Measurements from ENCODE around the gene DLGAP4. TPM values are rescaled to one million over a fixed set of nuclear protein-coding genes. Genes with fewer than 3 reads are reported as not detected.
"Not testable (repeated sequence)": the region's sequence is repeated elsewhere in the genome, so short reads cannot be mapped to it uniquely, and the experiment has no call there.

DLGAP4 gene
- total RNA-seq, 2 experiments from 2014 or later: 11.5 to 13.1 TPM

- Mint-ChIP-seq H3K4me1 (ENCODE audit: low read depth) (peaks cover 3% of the 10 kb centered on the region), H3K9me3 (peaks cover 7% of the 10 kb centered on the region), H3K36me3 (ENCODE audit: low read depth) (peaks cover 9% of the 10 kb centered on the region), H3K27me3 (no peaks in the 10 kb centered on the region), H3K27ac (no peak overlapping the region), H3K4me3 (no peak overlapping the region)
- no peak for DNase-seq
- ChIA-PET POLR2A (no interaction called here), CTCF (no interaction called here)
- ATAC-seq: no peak
- TF ChIP-seq, protein P1, sequence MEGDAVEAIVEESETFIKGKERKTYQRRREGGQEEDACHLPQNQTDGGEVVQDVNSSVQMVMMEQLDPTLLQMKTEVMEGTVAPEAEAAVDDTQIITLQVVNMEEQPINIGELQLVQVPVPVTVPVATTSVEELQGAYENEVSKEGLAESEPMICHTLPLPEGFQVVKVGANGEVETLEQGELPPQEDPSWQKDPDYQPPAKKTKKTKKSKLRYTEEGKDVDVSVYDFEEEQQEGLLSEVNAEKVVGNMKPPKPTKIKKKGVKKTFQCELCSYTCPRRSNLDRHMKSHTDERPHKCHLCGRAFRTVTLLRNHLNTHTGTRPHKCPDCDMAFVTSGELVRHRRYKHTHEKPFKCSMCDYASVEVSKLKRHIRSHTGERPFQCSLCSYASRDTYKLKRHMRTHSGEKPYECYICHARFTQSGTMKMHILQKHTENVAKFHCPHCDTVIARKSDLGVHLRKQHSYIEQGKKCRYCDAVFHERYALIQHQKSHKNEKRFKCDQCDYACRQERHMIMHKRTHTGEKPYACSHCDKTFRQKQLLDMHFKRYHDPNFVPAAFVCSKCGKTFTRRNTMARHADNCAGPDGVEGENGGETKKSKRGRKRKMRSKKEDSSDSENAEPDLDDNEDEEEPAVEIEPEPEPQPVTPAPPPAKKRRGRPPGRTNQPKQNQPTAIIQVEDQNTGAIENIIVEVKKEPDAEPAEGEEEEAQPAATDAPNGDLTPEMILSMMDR (IDR thresholded peaks at IDR 0.05): no peak
- intact Hi-C loops (cut with micrococcal nuclease): no loop called here
Measured at GRCh38 chr20:36563374-36563773, 257.2 kb downstream of the DLGAP4 start.

- H3K4me1 Mint-ChIP-seq (ENCODE audit: low read depth); POLR2A ChIA-PET; H3K4me3 Mint-ChIP-seq; H3K27ac Mint-ChIP-seq; intact Hi-C loops (cut with micrococcal nuclease); ATAC-seq; CTCF ChIA-PET; H3K36me3 Mint-ChIP-seq (ENCODE audit: low read depth); H3K9me3 Mint-ChIP-seq; H3K27me3 Mint-ChIP-seq; DNase-seq: not testable (repeated sequence)
Measured at GRCh38 chr20:36564078-36564725, 258.1 kb downstream of the DLGAP4 start.

GRCh38 chr20:36564726-36565121 lies 258.6 kb downstream of the DLGAP4 start:
- ATAC-seq, POLR2A ChIA-PET: not testable (repeated sequence)

GRCh38 chr20:36565520-36565919 lies 259.4 kb downstream of the DLGAP4 start:
- Mint-ChIP-seq H3K27ac (no peak overlapping the region), H3K4me3 (no peak overlapping the region), H3K9me3 (peaks cover 7% of the 10 kb centered on the region), H3K4me1 (ENCODE audit: low read depth) (peaks cover 3% of the 10 kb centered on the region), H3K36me3 (ENCODE audit: low read depth) (peaks cover 9% of the 10 kb centered on the region), H3K27me3 (no peaks in the 10 kb centered on the region)
- TF ChIP-seq, protein P1 (IDR thresholded peaks at IDR 0.05): no peak
- ChIA-PET POLR2A (no interaction called here), CTCF (interaction anchor here (1.2 kb wide), 1 partner anchor 12 kb away, joined by 3 read pairs; no protein-coding TSS in a partner anchor)
- no peak for DNase-seq
- intact Hi-C loops (cut with micrococcal nuclease): no loop called here
- no peak for ATAC-seq

More at GRCh38 chr20:36564726-36565121, 258.6 kb downstream of the DLGAP4 start:
- intact Hi-C loops (cut with micrococcal nuclease); H3K27me3 Mint-ChIP-seq; CTCF ChIA-PET; H3K4me1 Mint-ChIP-seq (ENCODE audit: low read depth); H3K4me3 Mint-ChIP-seq; H3K36me3 Mint-ChIP-seq (ENCODE audit: low read depth); H3K9me3 Mint-ChIP-seq: not testable (repeated sequence)
- DNase-seq: peak; percentile 13
- peak overlapping the region; percentile 66 for H3K27ac Mint-ChIP-seq

GRCh38 chr20:36569847-36570429 lies 263.8 kb downstream of the DLGAP4 start:
- no peak for DNase-seq

More at GRCh38 chr20:36569847-36570429, 263.8 kb downstream of the DLGAP4 start:
- TF ChIP-seq, protein P1 (IDR thresholded peaks at IDR 0.05): no peak
- Mint-ChIP-seq H3K4me3 (no peak overlapping the region), H3K9me3 (peaks cover 4% of the 10 kb centered on the region), H3K36me3 (ENCODE audit: low read depth) (peaks cover 11% of the 10 kb centered on the region), H3K4me1 (ENCODE audit: low read depth) (peaks cover 13% of the 10 kb centered on the region), H3K27ac (no peak overlapping the region), H3K27me3 (no peaks in the 10 kb centered on the region)
- no peak for ATAC-seq
- intact Hi-C loops (cut with micrococcal nuclease): loop anchor here (5.0 kb wide), 1 partner anchor 37 kb away; the partner anchor contains the start of gene RAB5IF
- ChIA-PET POLR2A (interaction anchor here (13.8 kb wide), 1 partner anchor 21 kb away, joined by 214 read pairs; no protein-coding TSS in a partner anchor), CTCF (interaction anchor here (1.0 to 2.2 kb wide), 5 partner anchors 11 to 36 kb away, joined by 3 to 9 read pairs (median 3); partner anchors contain the start of gene RAB5IF)
